ENCODE measurements around the gene RNF34. TPM values are rescaled to one million over a fixed set of nuclear protein-coding genes. Genes with fewer than 3 reads are reported as not detected.
A peak's percentile ranks its signal among the peaks of the same experiment; 100 is the strongest.

Gene RNF34, protein sequence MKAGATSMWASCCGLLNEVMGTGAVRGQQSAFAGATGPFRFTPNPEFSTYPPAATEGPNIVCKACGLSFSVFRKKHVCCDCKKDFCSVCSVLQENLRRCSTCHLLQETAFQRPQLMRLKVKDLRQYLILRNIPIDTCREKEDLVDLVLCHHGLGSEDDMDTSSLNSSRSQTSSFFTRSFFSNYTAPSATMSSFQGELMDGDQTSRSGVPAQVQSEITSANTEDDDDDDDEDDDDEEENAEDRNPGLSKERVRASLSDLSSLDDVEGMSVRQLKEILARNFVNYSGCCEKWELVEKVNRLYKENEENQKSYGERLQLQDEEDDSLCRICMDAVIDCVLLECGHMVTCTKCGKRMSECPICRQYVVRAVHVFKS
- polyA plus RNA-seq (2011; rRNA removed) (47.4 and 55.3 TPM in 2 replicates), polyA minus RNA-seq (2011; rRNA and poly(A)+ RNA removed) (101 and 145 TPM in 2 replicates)

DNA sequence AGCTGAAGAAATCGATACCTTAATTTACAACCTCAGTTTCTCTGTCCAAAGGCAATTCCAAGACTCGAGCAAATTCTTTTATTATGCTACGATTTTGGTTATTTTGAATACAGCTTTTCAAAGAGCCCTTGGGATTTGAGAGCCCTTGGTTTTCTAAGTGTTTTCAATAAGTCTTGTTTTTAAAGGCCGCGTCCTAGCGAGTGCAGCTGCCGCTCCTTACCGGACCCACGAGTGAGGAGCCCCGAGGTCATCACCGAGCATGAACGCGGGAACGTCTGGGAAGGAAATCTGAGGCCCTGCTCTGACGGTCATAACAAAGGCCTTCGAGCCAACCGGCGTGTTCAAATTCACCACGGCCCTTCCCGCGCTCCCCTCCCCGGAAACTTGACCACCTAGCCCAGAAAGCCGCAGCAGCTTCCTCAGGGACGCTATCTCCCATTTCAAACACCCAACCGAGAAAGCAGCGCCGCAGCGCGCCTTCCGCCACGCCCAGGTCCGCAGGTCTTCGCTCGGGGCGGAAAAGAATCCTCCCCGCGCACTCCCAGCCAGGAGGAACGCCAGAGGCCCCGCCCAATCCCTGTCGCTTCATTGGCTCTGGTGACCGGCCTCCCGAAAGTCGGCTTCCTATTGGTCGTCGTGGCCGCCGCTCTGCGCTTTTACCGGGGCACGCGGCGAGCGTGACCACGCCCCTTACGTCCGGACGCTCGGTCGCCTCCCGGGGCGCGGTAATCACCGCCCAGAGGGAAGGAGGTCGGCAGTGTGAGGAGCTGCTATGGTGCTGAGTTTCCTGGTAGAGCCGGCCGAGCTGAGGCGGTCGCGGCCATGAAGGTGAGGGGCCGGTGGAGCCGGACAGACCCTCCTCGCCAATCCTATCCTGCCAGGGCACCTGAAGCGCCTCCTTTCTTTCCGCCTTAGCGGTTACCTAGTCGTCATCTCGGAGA, at the start of gene RNF34:
RNF34 (plus strand) TSS at position 728 of the 941 bp plus-strand sequence; CDS start at position 823, 95 bp downstream.
- DNase-seq (ENCODE audit: low read depth, low spot score) = peak; percentile 94
- Histone ChIP-seq H3K27ac (ENCODE audit: low read depth, low read length) (peak within 1 kb of the TSS; percentile 85), H3K9me3 (ENCODE audit: control insufficient read depth, insufficient read depth, low read length) (no peaks in the 10 kb centered on the region; the same call in 1 of the 2 replicates), H3K4me3 (ENCODE audit: low read depth, low read length) (peak within 1 kb of the TSS; percentile 86), H3K27me3 (ENCODE audit: control insufficient read depth, insufficient read depth, low read length) (no peaks in the 10 kb centered on the region)
- no peak for TF ChIP-seq CTCF (IDR thresholded peaks at IDR 0.05; ENCODE audit: low read depth, low read length)
- ChIA-PET CTCF (interaction anchor here (1.5 to 3.4 kb wide), 2 partner anchors 17 to 65 kb away, joined by 4 to 18 read pairs; no protein-coding TSS in a partner anchor), POLR2A (interaction anchor here (0.8 to 3.2 kb wide), 6 partner anchors 8 to 48 kb away, joined by 3 to 35 read pairs (median 5); partner anchors contain the start of gene ANAPC5)

DNA sequence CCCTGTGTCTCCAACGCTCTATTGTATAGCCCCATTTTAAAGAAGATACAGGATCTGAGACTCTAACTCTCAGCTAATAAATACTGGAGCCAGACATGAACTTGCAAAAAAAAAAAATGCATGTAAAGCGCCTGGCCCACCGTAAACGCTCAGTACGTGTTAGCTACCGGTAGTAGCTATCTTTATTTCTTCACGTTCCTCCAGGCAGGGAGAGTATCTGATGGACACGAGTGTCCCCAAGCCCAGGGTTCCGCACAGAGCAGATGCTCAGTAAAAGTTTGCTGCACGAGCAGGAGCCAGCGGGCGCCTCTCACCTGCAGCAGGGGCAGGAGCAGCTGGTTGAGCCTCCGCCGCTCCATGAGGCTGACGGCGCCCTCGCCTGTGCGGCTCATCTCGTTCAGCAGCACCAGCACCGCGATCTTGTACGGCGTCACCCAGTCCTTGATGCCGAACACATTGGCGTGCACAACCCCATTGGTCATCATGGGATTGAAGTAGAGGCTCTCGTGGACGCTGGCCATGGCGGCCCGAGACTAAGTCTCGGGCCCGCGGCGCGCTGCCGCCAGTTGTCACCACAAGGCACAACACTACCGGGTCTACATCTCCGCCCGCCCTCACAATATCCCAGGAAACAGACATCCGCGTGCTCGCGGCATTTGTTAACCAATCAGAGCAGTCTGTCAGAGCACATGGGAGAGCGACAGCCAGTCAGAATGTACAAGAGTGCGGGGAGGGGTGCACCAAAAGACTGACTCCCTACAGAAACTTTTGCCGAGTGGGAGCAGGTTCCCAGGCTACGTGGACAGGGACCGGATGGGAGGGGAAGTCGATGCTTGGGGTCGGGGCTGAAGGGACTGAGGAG, 47.9 kb upstream of the RNF34 start, which contains the start of gene ANAPC5:
ANAPC5 (minus strand) TSS at position 592 of the 862 bp plus-strand sequence; CDS start at position 521, 71 bp downstream.
- TF ChIP-seq CTCF (IDR thresholded peaks at IDR 0.05; ENCODE audit: low read depth, low read length) = no peak
- peak; percentile 95 for DNase-seq (ENCODE audit: low read depth, low spot score)
- H3K4me3 ChIP-seq (ENCODE audit: low read depth, low read length) = peak within 1 kb of the TSS; percentile 95
- POLR2A ChIA-PET = interaction anchor here (0.6 to 2.8 kb wide), 10 partner anchors 14 to 823 kb away, joined by 3 to 35 read pairs (median 5); partner anchors contain the start of genes COQ5 and RNF34
- no peaks in the 10 kb centered on the region for H3K27me3 ChIP-seq (ENCODE audit: control insufficient read depth, insufficient read depth, low read length)
- H3K9me3 ChIP-seq (ENCODE audit: control insufficient read depth, insufficient read depth, low read length) = no peaks in the 10 kb centered on the region
- peak within 1 kb of the TSS; percentile 87 for H3K27ac ChIP-seq (ENCODE audit: low read depth, low read length)
- CTCF ChIA-PET = interaction anchor here (0.6 to 7.7 kb wide), 4 partner anchors 17 to 95 kb away, joined by 3 to 53 read pairs (median 10); no protein-coding TSS in a partner anchor

DNA sequence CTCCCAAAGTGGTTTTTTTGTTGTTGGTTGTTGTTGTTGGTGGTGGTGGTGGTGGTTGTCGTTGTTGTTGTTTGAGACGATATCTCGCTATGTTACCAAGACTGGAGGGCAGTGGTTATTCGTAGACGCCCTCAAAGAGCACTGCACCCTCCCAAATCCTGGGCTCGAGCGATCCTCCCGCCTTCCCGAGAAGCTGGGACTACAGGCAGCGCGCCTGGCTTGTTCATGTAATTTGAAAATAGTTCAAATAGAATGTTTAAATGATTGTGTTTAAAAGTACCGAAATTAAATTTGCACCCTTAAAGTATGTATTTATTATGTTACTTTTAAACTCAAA, 47.3 kb upstream of the RNF34 start:
- Histone ChIP-seq H3K4me3 (ENCODE audit: low read depth, low read length) (peak overlapping the region; percentile 95), H3K9me3 (ENCODE audit: control insufficient read depth, insufficient read depth, low read length) (no peaks in the 10 kb centered on the region), H3K27ac (ENCODE audit: low read depth, low read length) (peak overlapping the region; percentile 87), H3K27me3 (ENCODE audit: control insufficient read depth, insufficient read depth, low read length) (no peaks in the 10 kb centered on the region)
- CTCF ChIA-PET = interaction anchor here (1.2 to 7.7 kb wide), 3 partner anchors 18 to 94 kb away, joined by 3 to 53 read pairs (median 17); no protein-coding TSS in a partner anchor
- DNase-seq (ENCODE audit: low read depth, low spot score) = no peak
- POLR2A ChIA-PET = interaction anchor here (0.6 to 2.8 kb wide), 9 partner anchors 14 to 127 kb away, joined by 3 to 35 read pairs (median 4); partner anchors contain the start of gene RNF34
- no peak for TF ChIP-seq CTCF (IDR thresholded peaks at IDR 0.05; ENCODE audit: low read depth, low read length)

DNA sequence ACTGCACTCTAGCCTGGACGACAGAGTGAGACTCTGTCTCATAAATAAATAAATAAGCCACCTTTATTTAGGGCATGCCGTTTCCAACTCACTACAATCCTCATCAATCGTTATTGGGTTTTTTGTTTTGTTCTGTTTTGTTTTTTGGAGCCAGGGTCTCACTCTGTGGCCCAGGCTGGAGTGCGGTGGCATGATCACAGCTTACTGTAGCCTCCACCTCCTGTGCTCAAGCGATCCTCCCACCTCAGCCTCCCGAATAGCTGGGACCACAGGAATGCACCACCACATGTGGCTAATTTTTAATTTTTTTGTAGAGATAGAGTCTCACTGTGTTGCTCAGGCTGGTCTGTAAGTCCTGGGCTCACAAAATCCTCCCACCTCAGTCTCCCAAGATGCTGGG, 44.1 kb upstream of the RNF34 start:
- Histone ChIP-seq H3K9me3 (ENCODE audit: control insufficient read depth, insufficient read depth, low read length) (no peaks in the 10 kb centered on the region), H3K27me3 (ENCODE audit: control insufficient read depth, insufficient read depth, low read length) (no peaks in the 10 kb centered on the region), H3K4me3 (ENCODE audit: low read depth, low read length) (no peak overlapping the region), H3K27ac (ENCODE audit: low read depth, low read length) (no peak overlapping the region)
- no peak for DNase-seq (ENCODE audit: low read depth, low spot score)
- CTCF ChIA-PET = interaction anchor here (0.8 kb wide), 1 partner anchor 21 kb away, joined by 3 read pairs; no protein-coding TSS in a partner anchor
- no peak for TF ChIP-seq CTCF (IDR thresholded peaks at IDR 0.05; ENCODE audit: low read depth, low read length)
- POLR2A ChIA-PET = interaction anchor here (0.8 kb wide), 1 partner anchor 10 kb away, joined by 3 read pairs; no protein-coding TSS in a partner anchor
